LNCaP clone FGC (cell line): ENCODE measurements around the gene GPSM1.

ENCODE experiments used
- DNase-seq: peaks from one replicate; pipeline ENCODE4 v3.0.0-alpha.2; 2011; ENCODE audit warnings: low read depth
- H3K4me3 ChIP-seq: 2 replicates; pipeline ENCODE4 v1.5.1; 2011; ENCODE audit warnings: mild to moderate bottlenecking, low read depth, low read length, control low read depth
- TF ChIP-seq, protein P1 (sequence below): IDR thresholded peaks from 2 replicates; pipeline ENCODE4 v1.5.1; 2012; ENCODE audit warnings: mild to moderate bottlenecking; ENCODE audit not compliant: control insufficient read depth, insufficient read depth; ENCODE audit errors: extremely low read depth

The GPSM1 gene

DNA sequence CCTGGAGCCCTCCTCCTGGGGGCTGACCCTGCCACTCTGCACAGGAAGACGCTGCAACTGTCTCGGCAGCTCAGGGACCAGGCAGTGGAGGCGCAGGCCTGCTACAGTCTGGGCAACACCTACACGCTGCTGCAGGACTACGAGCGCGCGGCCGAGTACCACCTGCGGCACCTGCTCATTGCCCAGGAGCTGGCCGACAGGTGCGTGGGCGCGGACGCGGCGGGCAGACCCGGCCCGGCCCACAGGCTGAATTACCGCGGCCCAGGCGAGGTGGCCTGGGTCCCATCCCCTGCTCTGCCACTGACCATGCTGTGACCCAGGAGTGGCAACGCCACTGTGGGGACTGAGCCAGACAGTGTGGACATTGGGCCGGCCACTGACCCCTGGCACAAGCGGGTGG lies 11.2 kb downstream of the GPSM1 start:
- DNase-seq: no peak
- TF ChIP-seq, protein P1, sequence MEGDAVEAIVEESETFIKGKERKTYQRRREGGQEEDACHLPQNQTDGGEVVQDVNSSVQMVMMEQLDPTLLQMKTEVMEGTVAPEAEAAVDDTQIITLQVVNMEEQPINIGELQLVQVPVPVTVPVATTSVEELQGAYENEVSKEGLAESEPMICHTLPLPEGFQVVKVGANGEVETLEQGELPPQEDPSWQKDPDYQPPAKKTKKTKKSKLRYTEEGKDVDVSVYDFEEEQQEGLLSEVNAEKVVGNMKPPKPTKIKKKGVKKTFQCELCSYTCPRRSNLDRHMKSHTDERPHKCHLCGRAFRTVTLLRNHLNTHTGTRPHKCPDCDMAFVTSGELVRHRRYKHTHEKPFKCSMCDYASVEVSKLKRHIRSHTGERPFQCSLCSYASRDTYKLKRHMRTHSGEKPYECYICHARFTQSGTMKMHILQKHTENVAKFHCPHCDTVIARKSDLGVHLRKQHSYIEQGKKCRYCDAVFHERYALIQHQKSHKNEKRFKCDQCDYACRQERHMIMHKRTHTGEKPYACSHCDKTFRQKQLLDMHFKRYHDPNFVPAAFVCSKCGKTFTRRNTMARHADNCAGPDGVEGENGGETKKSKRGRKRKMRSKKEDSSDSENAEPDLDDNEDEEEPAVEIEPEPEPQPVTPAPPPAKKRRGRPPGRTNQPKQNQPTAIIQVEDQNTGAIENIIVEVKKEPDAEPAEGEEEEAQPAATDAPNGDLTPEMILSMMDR: no peak
- H3K4me3 ChIP-seq: no peak overlapping the region

DNA sequence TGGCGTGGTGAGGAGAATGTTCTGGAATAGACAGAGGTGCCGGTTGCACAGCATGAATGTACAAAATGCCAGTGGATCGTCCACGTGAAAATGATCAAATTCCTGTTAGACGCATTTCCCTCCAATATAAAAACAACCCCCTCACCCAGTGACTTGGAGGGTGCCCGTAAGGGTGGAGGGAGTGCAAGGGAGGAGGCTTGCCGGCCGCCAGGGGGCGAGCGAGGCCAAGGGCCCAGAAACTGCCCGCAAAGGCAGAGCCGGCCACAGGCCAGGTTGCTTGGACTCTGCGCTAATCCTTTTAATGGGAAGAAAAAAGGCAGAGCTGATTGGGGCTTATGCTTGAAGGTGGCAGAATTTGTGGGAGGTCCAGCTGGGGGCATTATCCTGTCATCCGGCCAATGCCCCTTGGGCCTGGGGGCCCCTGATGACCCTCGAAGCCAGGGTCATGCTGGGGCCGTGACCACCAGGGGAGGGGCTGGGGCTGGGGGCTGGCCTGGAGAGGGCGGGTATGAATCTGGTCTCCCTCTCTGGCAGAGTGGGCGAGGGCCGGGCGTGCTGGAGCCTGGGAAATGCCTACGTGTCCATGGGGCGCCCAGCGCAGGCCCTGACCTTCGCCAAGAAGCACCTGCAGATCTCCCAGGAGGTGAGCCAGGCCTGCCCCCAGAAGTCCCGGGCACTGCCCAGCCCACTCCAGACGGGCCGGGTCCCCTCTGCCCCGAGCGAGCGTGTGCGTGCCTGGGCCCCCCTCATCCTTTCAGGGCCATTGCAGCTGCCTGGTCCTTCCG lies 12.0 kb downstream of the GPSM1 start:
- H3K4me3 ChIP-seq: no peak overlapping the region
- peak; percentile 36 for DNase-seq
- TF ChIP-seq, protein P1: peak; percentile 90

DNA sequence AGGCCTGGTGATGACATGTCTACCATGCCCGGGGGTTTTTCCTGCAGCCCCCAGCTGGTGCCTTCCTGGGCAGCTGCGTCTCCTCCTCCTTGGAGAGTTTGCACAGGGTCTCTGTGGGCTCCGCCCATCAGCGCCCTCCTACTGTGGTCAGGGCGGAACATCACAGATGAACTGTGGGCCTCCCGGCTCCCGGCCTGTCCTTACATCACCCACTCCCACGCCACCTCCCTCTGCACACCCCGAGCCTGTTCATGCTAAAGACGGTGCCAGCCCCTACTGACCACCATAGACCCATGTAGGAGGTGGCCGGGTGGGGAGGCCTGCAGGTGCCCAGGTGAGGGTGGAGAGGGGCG lies 12.6 kb downstream of the GPSM1 start:
- TF ChIP-seq, protein P1: no peak
- H3K4me3 ChIP-seq: no peak overlapping the region
- DNase-seq: no peak

DNA sequence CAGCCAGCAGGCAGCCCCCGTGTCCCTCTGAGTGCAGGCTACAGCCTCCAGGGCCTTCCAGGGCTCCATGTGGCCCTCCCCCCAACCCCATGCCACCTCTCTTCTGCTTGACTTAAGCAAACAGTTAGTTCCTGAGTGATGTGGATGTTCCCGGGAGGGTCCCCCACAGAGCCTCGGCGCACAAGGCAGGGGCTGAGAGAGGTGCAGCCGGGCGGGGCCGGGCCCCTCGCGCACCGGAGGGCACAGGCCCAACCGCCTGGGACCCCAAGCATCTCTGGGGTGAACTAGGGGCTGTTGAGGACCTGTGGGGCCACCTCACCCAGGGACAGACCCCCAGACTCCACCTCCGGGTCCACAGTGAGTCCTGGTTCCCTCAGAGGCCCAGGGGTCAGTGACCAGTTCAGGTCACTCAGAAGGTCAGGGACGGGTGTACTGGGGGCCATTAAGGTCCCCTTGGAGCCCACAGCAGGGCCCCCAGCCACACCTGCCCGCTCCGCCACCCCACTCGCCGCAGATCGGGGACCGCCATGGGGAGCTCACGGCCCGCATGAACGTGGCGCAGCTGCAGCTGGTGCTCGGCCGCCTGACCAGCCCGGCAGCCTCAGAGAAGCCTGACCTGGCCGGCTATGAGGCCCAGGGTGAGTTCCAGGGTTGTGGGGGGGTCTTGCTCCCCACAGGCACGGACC lies 13.2 kb downstream of the GPSM1 start:
- TF ChIP-seq, protein P1: no peak

DNA sequence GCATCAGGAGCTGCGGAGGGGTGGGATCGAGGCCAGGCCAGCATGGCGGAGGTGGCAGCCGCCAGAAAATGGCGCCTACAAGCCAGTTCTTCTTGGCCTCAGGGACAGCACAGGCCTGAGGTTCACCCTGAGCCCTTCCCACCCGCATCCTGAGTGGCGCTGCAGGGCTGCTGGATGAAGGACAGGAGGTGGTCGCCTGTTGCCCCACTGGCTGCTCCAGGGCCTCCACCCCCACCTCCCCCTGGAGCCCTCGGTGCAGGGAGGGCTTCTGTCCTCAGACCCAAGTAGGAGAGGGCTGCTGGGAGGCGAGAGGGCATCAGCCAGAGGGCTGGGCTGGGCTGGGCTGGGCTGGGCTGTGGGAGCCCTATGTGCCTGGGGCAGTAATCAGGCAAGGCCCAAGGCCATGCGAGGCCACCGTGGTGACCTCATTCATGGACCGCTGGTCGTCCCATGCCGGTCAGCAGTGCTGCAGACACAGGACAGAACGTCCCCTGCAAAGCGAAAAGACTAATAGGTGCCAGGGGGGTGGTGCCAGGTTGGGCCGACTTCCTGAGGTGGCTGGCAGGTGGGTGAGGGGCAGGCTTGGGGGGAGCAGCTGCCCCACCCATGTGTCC lies 13.8 kb downstream of the GPSM1 start:
- TF ChIP-seq, protein P1: no peak

More for the DNA sequence above, 13.2 kb downstream of the GPSM1 start:
- DNase-seq: no peak
- no peak overlapping the region for H3K4me3 ChIP-seq

DNA sequence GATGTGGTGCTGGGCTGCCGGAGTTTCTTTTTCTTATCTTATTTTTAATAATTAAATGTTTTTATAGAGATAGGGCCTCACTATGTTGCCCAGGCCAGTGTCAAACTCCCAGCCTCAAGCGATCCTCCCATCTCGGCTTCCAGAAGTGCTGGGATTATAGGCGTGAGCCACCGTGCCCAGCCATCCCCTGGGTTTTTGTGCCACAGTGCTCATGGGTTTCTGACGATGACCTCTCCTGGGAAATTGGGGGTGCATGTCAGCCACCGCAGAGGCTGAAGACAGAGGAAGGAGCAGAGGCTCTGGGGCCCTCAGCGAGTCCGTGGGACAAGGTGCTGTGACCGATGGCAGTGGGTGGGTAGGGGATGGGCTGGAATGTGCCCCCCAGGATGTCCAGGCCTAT lies 14.4 kb downstream of the GPSM1 start:
- TF ChIP-seq, protein P1: no peak
- DNase-seq: no peak

More for the DNA sequence above, 13.8 kb downstream of the GPSM1 start:
- H3K4me3 ChIP-seq: no peak overlapping the region
- DNase-seq: no peak

More for the DNA sequence above, 14.4 kb downstream of the GPSM1 start:
- H3K4me3 ChIP-seq: no peak overlapping the region
